Measurements from ENCODE around the gene UNC5A.

- peak in 1 of 3 experiments; percentile 15; a peak in 1 of 6 replicates for TF ChIP-seq CTCF (IDR thresholded peaks at IDR 0.05 in 2 of 3, conservative IDR thresholded peaks at IDR 0.05 in 1 of 3; ENCODE audit: insufficient read depth in 2 of 3, low read depth in 1 of 3, low read length in 3 of 3)
- peak; percentile 99 for TF ChIP-seq MXI1 (IDR thresholded peaks at IDR 0.05; ENCODE audit: low read depth, low read length)
- no peak for TF ChIP-seq ESRRA (IDR thresholded peaks at IDR 0.05; ENCODE audit: borderline replicate concordance, low read depth)
- TF ChIP-seq ARID4B (CRISPR knock-in tag; IDR thresholded peaks at IDR 0.05), result peak; percentile 100
- no peak for TF ChIP-seq HNRNPK (IDR thresholded peaks at IDR 0.05; ENCODE audit: low read depth, low read length, poor library complexity, severe bottlenecking)
- no peak for TF ChIP-seq BRCA1 (IDR thresholded peaks at IDR 0.05)
- TF ChIP-seq BRCA1 (CRISPR knock-in tag; IDR thresholded peaks at IDR 0.05), result peak; percentile 98; the same call in 1 of the 2 replicates
- TF ChIP-seq REST (IDR thresholded peaks at IDR 0.05; ENCODE audit: borderline replicate concordance), result peak; percentile 100
- TF ChIP-seq REST (CRISPR knock-in tag; IDR thresholded peaks at IDR 0.05; ENCODE audit: low read depth), result peak; percentile 100
- no peak for TF ChIP-seq POLR2G (IDR thresholded peaks at IDR 0.05; ENCODE audit: low read depth, low read length)
- no peak for TF ChIP-seq E2F6 (IDR thresholded peaks at IDR 0.05; ENCODE audit: borderline replicate concordance in 1 of 2, extremely low read depth in 1 of 2, insufficient read depth in 1 of 2, insufficient read length in 1 of 2, low read depth in 1 of 2, low read length in 1 of 2, poor library complexity in 1 of 2, severe bottlenecking in 1 of 2)
Measured at GRCh38 chr5:176837707-176838115, 27.4 kb downstream of the UNC5A start.
